Bronchial epithelial cell (primary cell): Measurements from ENCODE around the gene CCR6. TPM values are rescaled to one million over a fixed set of nuclear protein-coding genes. Genes with fewer than 3 reads are reported as not detected.

ENCODE experiments used
- DNase-seq: peaks from one replicate; pipeline ENCODE4 v3.0.0-alpha.2; 2010; ENCODE audit warnings: low read depth
- FAIRE-seq: peaks from 2 replicates; lab custom pipeline; 2011; peaks lifted over from hg19 to GRCh38; lab: Jason Lieb, UNC
- H3K27me3 ChIP-seq: 2 replicates; pipeline ENCODE4 v1.5.1; 2011; ENCODE audit warnings: low read length; ENCODE audit not compliant: control insufficient read depth, insufficient read depth
- H3K36me3 ChIP-seq: 2 replicates; pipeline ENCODE4 v1.5.1; 2011; ENCODE audit warnings: low read length; ENCODE audit not compliant: control insufficient read depth, insufficient read depth
- H3K4me3 ChIP-seq: 2 replicates; pipeline ENCODE4 v1.5.1; 2011; ENCODE audit warnings: mild to moderate bottlenecking, low read depth, low read length, control low read depth
- CTCF ChIP-seq: IDR thresholded peaks from 2 replicates; pipeline ENCODE4 v1.5.1; 2011; ENCODE audit warnings: mild to moderate bottlenecking, moderate library complexity, low read length, control low read depth, inconsistent platforms; ENCODE audit not compliant: insufficient read depth, severe bottlenecking
- total RNA-seq: library from RNA; depleted of rRNA; stranded (reverse); fragments of >200 nt; gene quantifications from 2 replicates; pipeline ENCODE4 v1.2.1, GENCODE V29; 2014

CCR6 gene
- total RNA-seq, 1 donor from 2014 or later = not detected

GRCh38 chr6:167118839-167119238, 4.1 kb upstream of the CCR6 start:
- no peak for TF ChIP-seq CTCF
- no peaks in the 10 kb centered on the region for H3K27me3 ChIP-seq
- DNase-seq = no peak
- no peak for FAIRE-seq
- H3K36me3 ChIP-seq = no peaks in the 10 kb centered on the region
- H3K4me3 ChIP-seq = no peak overlapping the region

DNA sequence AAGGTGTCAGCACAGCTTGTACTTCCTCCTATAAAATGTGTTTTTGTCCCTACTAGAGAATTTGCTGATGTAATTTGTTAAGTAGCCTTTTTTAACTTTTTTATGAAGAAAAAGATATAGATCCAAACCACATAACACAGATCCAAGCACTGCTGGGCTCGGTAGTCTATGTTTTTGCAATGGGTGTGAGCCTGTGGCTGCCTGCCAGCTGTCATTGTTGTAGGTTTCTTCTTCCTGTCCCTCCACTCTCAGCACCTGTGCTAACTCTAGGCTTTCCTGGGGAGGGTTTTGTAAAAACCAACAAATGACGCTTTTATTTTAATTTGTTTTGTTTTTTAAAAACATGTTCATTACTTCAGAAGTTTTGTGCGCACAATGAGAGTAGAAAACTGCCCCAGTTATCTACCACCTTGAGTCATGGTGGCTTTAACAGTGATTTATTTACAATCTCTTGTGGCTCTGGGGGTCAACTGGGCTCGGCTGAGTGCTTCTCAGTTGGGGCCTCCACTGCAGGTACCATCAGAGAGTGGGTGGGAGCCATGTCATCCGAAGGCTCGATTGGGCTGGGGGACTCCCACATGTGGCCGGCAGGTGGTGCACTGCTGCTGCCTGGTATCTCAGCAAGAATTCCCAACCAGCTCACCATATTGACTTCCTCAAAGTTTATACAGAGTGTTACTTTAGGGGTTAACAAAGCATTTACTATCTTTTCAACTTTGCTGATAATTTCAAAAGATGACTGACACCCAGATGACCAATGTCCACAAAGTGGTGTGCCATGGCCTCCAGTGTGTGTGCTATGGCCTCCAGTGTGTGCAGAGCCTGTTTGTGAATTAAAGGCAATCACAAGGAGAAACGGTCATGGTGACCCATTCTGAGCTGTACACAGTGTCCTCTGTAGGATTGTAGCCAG, 3.0 kb upstream of the CCR6 start:
- Histone ChIP-seq H3K36me3 (no peaks in the 10 kb centered on the region), H3K4me3 (no peak overlapping the region), H3K27me3 (no peaks in the 10 kb centered on the region)
- no peak for TF ChIP-seq CTCF
- FAIRE-seq = no peak
- DNase-seq = no peak

GRCh38 chr6:167120583-167120903, 2.4 kb upstream of the CCR6 start:
- Histone ChIP-seq H3K27me3 (no peaks in the 10 kb centered on the region), H3K36me3 (no peaks in the 10 kb centered on the region), H3K4me3 (no peak overlapping the region)
- no peak for TF ChIP-seq CTCF
- DNase-seq (no peak), FAIRE-seq (no peak)

GRCh38 chr6:167121335-167121841, 1.5 kb upstream of the CCR6 start:
- Histone ChIP-seq H3K4me3 (no peak overlapping the region), H3K27me3 (no peaks in the 10 kb centered on the region), H3K36me3 (no peaks in the 10 kb centered on the region)
- DNase-seq = no peak
- no peak for TF ChIP-seq CTCF
- FAIRE-seq = no peak

- Histone ChIP-seq H3K36me3 (no peaks in the 10 kb centered on the region), H3K27me3 (no peaks in the 10 kb centered on the region), H3K4me3 (no peak overlapping the region)
- no peak for TF ChIP-seq CTCF
- no peak for FAIRE-seq
- DNase-seq = no peak
Observed at GRCh38 chr6:167122041-167122826, 662 bp upstream of the CCR6 start.
